Measurements from ENCODE around the gene RASL10A. TPM values are rescaled to one million over a fixed set of nuclear protein-coding genes. Genes with fewer than 3 reads are reported as not detected.

Gene RASL10A
- total and polyA plus RNA-seq, 2 experiments from 2014 or later: 0.33 to 6.3 TPM

DNA sequence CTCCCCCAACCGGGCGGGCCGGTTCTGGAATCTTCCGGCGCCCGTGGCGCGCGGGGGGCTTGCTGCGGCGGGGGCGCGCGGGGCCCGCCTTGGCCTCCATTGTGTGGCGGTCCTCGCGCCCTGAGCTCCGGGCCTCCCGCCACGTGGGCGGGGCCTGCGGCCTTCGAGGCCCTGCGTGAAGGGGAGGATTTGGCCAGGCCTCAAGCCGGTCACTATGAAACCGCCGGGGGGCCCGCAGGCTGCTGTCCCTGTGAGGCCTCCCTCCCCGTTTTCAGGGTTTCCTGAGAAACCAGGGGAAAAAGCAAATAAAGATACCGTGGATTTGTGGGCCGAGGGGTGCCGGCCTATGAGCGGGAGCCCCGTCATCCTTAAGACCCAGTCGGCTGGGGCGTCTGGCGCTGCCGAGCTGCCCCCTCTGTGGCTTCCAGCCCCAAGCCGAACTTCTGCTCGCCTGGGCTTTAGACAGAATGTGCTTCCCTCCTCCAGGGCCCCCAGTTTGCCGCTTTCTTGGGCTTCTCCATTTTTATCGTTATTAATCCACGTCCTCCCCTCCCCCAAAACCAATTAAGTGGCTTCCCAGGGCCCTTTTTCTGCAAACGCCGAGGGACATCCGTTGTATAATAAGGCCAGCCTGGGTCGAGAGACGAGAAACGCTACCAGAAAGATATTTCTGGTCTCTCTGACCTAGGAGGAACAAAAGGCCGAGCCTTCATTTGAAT, 46.8 kb downstream of the RASL10A start:
- Histone ChIP-seq H3K4me2 (peak overlapping the region; percentile 94), H3K36me3 (replicated peaks; ENCODE audit: insufficient read depth, low read depth) (no peaks in the 10 kb centered on the region), H3K4me3 (peak overlapping the region; percentile 39), H2AFZ (no peak overlapping the region), H3K27ac (peak overlapping the region; percentile 97), H3K4me1 (ENCODE audit: insufficient read depth) (peaks cover 32% of the 10 kb centered on the region), H3K27me3 (no peaks in the 10 kb centered on the region), H3K9me3 (ENCODE audit: low read depth) (no peaks in the 10 kb centered on the region), H3K79me2 (peaks cover 73% of the 10 kb centered on the region), H3K9me2 (replicated peaks; ENCODE audit: insufficient read depth) (no peaks in the 10 kb centered on the region), H4K20me1 (ENCODE audit: insufficient read depth, poor library complexity, severe bottlenecking) (peaks cover 52% of the 10 kb centered on the region)
- TF ChIP-seq EZH2phosphoT487 (IDR thresholded peaks at IDR 0.05; ENCODE audit: low read depth, severe bottlenecking, unreplicated experiment): no peak
- no peak for TF ChIP-seq EZH2 (IDR thresholded peaks at IDR 0.05; ENCODE audit: borderline replicate concordance)
- TF ChIP-seq, protein P1, sequence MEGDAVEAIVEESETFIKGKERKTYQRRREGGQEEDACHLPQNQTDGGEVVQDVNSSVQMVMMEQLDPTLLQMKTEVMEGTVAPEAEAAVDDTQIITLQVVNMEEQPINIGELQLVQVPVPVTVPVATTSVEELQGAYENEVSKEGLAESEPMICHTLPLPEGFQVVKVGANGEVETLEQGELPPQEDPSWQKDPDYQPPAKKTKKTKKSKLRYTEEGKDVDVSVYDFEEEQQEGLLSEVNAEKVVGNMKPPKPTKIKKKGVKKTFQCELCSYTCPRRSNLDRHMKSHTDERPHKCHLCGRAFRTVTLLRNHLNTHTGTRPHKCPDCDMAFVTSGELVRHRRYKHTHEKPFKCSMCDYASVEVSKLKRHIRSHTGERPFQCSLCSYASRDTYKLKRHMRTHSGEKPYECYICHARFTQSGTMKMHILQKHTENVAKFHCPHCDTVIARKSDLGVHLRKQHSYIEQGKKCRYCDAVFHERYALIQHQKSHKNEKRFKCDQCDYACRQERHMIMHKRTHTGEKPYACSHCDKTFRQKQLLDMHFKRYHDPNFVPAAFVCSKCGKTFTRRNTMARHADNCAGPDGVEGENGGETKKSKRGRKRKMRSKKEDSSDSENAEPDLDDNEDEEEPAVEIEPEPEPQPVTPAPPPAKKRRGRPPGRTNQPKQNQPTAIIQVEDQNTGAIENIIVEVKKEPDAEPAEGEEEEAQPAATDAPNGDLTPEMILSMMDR (IDR thresholded peaks at IDR 0.05; ENCODE audit: poor library complexity): no peak
- 2% methylated on average over 31 of the region's 51 CpGs for WGBS (ENCODE audit: low lambda C conversion rate, missing lambda C conversion rate)
- peak; percentile 78 for DNase-seq (ENCODE audit: low spot score)

DNA sequence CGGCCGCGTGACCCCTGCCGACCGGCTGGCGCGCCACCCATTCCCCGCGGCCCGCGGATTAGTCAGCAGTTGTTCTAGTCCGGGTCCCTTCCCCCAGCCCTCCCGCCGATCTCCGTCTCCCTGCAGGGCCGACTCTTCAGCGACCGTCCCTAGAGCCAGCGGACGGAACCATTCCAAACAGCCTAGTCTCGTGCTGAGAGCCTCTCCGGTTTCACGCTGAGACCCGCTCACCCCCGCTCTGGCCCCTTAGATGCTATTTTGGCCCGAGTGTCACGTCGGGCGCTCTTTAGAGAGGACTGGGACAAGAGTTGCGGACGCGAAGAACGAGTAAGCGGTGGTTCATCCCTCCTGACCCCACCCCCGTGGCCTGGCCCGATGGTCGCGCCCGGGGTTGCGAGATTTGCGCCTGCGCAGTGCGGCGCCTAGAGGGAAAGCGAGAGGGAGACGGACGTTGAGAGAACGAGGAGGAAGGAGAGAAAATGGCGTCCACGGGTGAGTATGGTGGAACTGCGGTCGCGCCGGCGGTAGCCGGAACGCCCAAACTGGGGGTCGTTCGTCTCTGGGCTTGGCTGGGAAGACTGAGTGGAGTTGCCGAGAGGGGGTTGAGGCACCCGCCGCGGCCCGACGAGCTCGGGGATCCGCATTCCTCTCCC, 47.5 kb downstream of the RASL10A start, which contains the start of the genes EWSR1 and RHBDD3:
EWSR1 (plus strand) TSS at position 411 of the 653 bp plus-strand sequence; CDS start at position 480, 69 bp downstream.
RHBDD3 (minus strand) TSS at position 124 of the 653 bp plus-strand sequence. CDS start 2,355 bp downstream, outside the sequence.
- 1% methylated on average over 47 of the region's 67 CpGs for WGBS (ENCODE audit: low lambda C conversion rate, missing lambda C conversion rate)
- no peaks in the 10 kb centered on the region for H3K9me2 ChIP-seq (replicated peaks; ENCODE audit: insufficient read depth)
- peak within 1 kb of the TSS; percentile 79 for H2AFZ ChIP-seq
- H3K4me1 ChIP-seq (ENCODE audit: insufficient read depth): peaks cover 32% of the 10 kb centered on the region
- peak within 1 kb of the TSS; percentile 39 for H3K4me3 ChIP-seq
- TF ChIP-seq EZH2phosphoT487 (IDR thresholded peaks at IDR 0.05; ENCODE audit: low read depth, severe bottlenecking, unreplicated experiment) (no peak), EZH2 (IDR thresholded peaks at IDR 0.05; ENCODE audit: borderline replicate concordance) (no peak)
- TF ChIP-seq, protein P1 (IDR thresholded peaks at IDR 0.05; ENCODE audit: poor library complexity): no peak
- H3K27me3 ChIP-seq: no peaks in the 10 kb centered on the region
- no peaks in the 10 kb centered on the region for H3K9me3 ChIP-seq (ENCODE audit: low read depth)
- H3K79me2 ChIP-seq: peaks cover 66% of the 10 kb centered on the region
- H3K27ac ChIP-seq: peak within 1 kb of the TSS; percentile 97
- peak; percentile 97 for DNase-seq (ENCODE audit: low spot score)
- H3K4me2 ChIP-seq: peak within 1 kb of the TSS; percentile 94
- H3K36me3 ChIP-seq (replicated peaks; ENCODE audit: insufficient read depth, low read depth): no peaks in the 10 kb centered on the region
- H4K20me1 ChIP-seq (ENCODE audit: insufficient read depth, poor library complexity, severe bottlenecking): peaks cover 45% of the 10 kb centered on the region

DNA sequence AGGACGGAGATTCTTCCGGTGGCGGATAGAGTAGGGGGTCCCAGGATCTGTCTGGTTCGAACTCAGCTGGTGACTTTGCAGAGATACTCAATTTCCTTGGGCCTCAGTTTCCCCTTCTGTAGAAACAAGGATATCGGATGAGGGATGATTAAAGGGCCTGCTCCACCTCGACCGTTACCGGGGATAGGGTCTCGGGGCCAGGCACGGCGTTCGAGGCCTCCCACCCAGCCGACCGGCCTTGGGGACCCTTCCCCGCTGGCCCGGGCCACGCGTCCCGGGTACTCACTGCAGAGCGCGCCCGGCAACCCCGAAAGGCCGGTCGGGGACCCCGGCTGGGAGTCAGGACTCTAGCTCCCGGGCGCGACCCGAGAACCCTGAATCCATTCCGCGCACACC, 48.0 kb downstream of the RASL10A start:
- TF ChIP-seq, protein P1 (IDR thresholded peaks at IDR 0.05; ENCODE audit: poor library complexity): no peak
- no peak for TF ChIP-seq EZH2phosphoT487 (IDR thresholded peaks at IDR 0.05; ENCODE audit: low read depth, severe bottlenecking, unreplicated experiment)
- no peak for TF ChIP-seq EZH2 (IDR thresholded peaks at IDR 0.05; ENCODE audit: borderline replicate concordance)
- no peak for DNase-seq (ENCODE audit: low spot score)
- H4K20me1 ChIP-seq (ENCODE audit: insufficient read depth, poor library complexity, severe bottlenecking): peaks cover 39% of the 10 kb centered on the region
- no peaks in the 10 kb centered on the region for H3K27me3 ChIP-seq
- 0% methylated on average over 32 of the region's 32 CpGs for WGBS (ENCODE audit: low lambda C conversion rate, missing lambda C conversion rate)
- peaks cover 61% of the 10 kb centered on the region for H3K79me2 ChIP-seq
- peak overlapping the region; percentile 79 for H2AFZ ChIP-seq
- no peaks in the 10 kb centered on the region for H3K36me3 ChIP-seq (replicated peaks; ENCODE audit: insufficient read depth, low read depth)
- peak overlapping the region; percentile 97 for H3K27ac ChIP-seq
- H3K4me3 ChIP-seq: peak overlapping the region; percentile 39
- peak overlapping the region; percentile 94 for H3K4me2 ChIP-seq
- H3K4me1 ChIP-seq (ENCODE audit: insufficient read depth): peaks cover 32% of the 10 kb centered on the region
- H3K9me2 ChIP-seq (replicated peaks; ENCODE audit: insufficient read depth): no peaks in the 10 kb centered on the region
- H3K9me3 ChIP-seq (ENCODE audit: low read depth): no peaks in the 10 kb centered on the region

All from hepatocyte (in vitro differentiated cells).